Activated CD4-positive, alpha-beta T cell treated with anti-CD3 and anti-CD28 coated beads for 48 hours (primary cell): ENCODE data around the gene PRDM10.

Source experiments
- DNase-seq: peaks from one replicate; pipeline ENCODE4 v3.0.0-alpha.2; 2020

PRDM10 gene

GRCh38 chr11:129938764-129939163 lies 63.9 kb downstream of the PRDM10 start:
- DNase-seq, result no peak

GRCh38 chr11:129937592-129938238 lies 64.9 kb downstream of the PRDM10 start:
- DNase-seq, result no peak

- DNase-seq, result no peak
Observed at GRCh38 chr11:129935723-129936122, 66.9 kb downstream of the PRDM10 start.

- DNase-seq, result no peak
Observed at GRCh38 chr11:129933891-129934290, 68.7 kb downstream of the PRDM10 start.

GRCh38 chr11:129933262-129933661 lies 69.4 kb downstream of the PRDM10 start:
- no peak for DNase-seq

- DNase-seq, result no peak
Observed at GRCh38 chr11:129932381-129933067, 70.1 kb downstream of the PRDM10 start.

GRCh38 chr11:129930743-129931142 lies 71.9 kb downstream of the PRDM10 start:
- DNase-seq, result no peak

GRCh38 chr11:129930296-129930695 lies 72.3 kb downstream of the PRDM10 start:
- no peak for DNase-seq

GRCh38 chr11:129929721-129930120 lies 72.9 kb downstream of the PRDM10 start:
- DNase-seq, result no peak

- no peak for DNase-seq
Observed at GRCh38 chr11:129928923-129929692, 73.5 kb downstream of the PRDM10 start.

- no peak for DNase-seq
Observed at GRCh38 chr11:129922674-129923073, 80.0 kb downstream of the PRDM10 start.

- DNase-seq, result no peak
Observed at GRCh38 chr11:129918361-129918760, 84.3 kb downstream of the PRDM10 start.

- DNase-seq, result no peak
Observed at GRCh38 chr11:129917231-129917630, 85.4 kb downstream of the PRDM10 start.

- no peak for DNase-seq
Observed at GRCh38 chr11:129911298-129911697, 91.3 kb downstream of the PRDM10 start.

- DNase-seq, result no peak
Observed at GRCh38 chr11:129910360-129910759, 92.3 kb downstream of the PRDM10 start.

- no peak for DNase-seq
Observed at GRCh38 chr11:129905402-129905801, 97.2 kb downstream of the PRDM10 start.

- no peak for DNase-seq
Observed at GRCh38 chr11:129896062-129896461, 106.6 kb downstream of the PRDM10 start.

- DNase-seq, result peak; percentile 89
Observed at GRCh38 chr11:129895126-129896041, 107.3 kb downstream of the PRDM10 start, which contains the start of gene NFRKB. NFRKB (minus strand) TSS chr11:129895578; CDS start chr11:129892849, 2,729 bp downstream.

GRCh38 chr11:129894278-129895125 lies 108.1 kb downstream of the PRDM10 start:
- no peak for DNase-seq

GRCh38 chr11:129888451-129888850 lies 114.2 kb downstream of the PRDM10 start:
- no peak for DNase-seq

GRCh38 chr11:129885381-129885780 lies 117.3 kb downstream of the PRDM10 start:
- no peak for DNase-seq

GRCh38 chr11:129884581-129884980 lies 118.1 kb downstream of the PRDM10 start:
- DNase-seq, result no peak
